Measurements from ENCODE around the gene HSD17B1.
"Not testable (repeated sequence)": the region's sequence is repeated elsewhere in the genome, so short reads cannot be mapped to it uniquely, and the experiment has no call there.

Gene HSD17B1, protein sequence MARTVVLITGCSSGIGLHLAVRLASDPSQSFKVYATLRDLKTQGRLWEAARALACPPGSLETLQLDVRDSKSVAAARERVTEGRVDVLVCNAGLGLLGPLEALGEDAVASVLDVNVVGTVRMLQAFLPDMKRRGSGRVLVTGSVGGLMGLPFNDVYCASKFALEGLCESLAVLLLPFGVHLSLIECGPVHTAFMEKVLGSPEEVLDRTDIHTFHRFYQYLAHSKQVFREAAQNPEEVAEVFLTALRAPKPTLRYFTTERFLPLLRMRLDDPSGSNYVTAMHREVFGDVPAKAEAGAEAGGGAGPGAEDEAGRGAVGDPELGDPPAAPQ

DNA sequence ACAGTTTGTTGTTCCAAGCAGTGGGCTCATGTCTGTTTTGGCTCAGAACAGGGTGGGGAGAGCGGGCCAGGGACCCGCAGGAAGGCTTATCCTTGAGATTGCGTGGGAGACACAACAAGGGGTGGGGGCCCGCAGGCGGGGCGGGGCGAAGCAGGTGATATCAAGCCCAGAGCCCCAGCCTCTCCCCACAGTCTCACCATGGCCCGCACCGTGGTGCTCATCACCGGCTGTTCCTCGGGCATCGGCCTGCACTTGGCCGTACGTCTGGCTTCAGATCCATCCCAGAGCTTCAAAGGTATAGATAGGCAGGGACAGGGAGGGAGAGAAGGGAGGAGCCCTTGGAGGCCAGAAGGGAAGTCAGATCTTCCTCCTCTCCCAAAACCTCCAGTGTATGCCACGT, at the start of gene HSD17B1:
TSS of gene HSD17B1 (plus strand) at position 188 of the 400 bp plus-strand sequence. CDS start at position 199, 11 bp downstream.
- not testable (repeated sequence) for FAIRE-seq

DNA sequence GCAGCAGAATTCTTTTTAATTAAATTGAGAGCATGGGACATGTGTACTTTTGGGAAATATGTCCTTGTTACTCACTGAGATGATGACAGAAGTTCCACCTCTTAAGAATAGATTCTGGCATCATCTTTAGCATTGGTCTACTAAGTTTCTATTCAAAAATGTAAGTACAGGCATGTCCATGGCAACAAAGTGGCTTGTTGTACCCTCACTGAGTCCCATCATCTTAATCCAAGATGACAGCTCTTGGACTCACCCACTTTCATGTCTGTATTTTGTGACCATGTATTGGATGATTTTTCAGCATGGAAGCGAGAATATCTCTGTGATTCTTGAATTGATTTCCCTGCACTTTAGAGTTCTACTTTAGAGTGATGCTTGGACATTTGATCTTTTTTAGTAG, 49.8 kb upstream of the HSD17B1 start:
- no peak for FAIRE-seq

DNA sequence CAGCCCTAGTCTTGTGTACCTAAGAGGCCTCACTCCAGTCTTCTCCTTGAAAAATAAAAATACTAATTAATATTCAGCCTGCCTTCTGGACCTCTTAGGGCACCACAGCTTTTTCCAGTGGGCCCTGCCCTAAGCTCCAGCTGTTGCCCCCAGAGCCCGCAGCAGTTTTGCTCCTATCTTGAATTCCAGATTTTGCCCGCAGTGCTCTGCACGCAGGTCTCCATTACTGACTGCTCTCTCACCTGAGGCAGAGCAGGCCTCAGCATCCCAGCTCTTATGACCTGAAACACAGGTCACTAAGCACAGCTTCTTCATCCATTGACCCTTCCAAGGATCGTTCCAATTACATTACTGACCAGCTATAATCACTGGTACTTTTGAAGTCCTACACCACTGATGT, 45.1 kb upstream of the HSD17B1 start:
- no peak for FAIRE-seq

DNA sequence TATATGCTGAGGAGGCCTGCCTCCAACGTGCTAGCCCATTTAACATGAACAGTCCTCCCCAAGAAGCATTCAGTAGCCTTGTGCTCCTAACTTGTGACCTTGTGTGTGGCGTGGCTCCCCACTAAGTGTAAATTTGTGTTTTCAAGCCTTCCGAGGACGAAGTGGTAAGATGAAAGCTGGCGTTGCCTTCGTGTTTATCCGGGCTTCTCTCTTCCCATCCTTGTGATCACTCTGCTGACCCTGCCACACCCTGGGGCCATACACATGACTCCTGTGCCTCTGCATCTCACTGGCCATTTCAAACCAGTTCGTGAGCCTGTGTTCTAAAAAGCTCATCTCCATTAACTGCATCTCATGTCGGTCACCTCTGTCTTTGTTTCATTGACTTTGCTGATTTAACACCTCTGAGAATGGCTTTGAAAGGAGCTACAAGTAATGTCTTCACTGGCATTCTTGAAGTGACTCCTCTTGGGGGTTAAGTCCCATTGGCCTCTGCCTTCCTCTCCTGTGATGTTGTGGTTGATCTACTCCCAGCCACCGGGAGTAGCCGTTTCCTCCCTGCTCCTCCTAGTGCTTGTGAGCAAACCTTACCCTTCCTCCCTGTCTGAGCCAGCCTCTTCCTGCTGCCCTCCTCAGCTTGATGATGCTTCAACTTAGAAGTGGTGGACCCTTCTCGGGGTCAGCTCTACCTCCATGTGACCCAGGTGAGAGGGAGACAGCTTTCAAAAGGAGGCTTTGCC, 44.1 kb upstream of the HSD17B1 start:
- FAIRE-seq, result no peak

DNA sequence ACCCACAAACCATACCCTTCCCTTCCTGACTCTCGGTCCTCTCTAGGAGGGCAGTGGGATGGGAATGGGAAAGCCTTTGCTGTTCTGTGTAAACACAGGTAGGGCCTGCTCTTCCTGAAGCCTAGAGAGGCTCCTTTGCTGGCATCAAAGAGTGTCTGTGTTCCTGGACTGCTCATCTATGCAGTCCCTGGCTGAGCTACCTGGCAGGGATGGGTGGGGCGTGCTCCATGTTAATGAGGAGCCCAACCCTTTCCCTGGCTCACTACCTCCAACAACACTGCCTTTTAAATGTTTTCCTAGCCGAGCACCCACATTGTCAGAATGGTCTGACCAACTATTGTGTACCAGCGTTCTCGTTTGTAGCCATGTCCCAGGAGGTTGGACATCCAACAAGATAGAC, 43.3 kb upstream of the HSD17B1 start:
- no peak for FAIRE-seq

DNA sequence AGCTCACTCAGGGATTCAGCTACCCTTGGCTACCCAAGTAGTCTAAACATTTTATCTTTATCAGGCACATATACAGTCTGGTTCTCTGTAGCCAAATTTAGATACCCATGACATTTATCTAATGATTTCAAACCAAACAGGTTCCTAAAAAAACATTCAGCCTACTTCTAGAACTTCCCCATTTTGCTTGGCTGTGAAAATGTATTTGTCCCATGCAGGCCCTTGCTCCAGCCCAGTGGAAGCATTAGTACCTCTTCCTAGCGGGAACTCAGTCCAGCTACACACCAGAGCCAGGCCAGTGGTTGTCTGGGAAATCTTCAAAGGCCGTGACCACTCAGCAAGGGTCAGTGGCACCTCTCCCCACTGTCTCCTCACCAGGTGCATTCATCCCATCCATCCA, 42.9 kb upstream of the HSD17B1 start:
- no peak for FAIRE-seq

DNA sequence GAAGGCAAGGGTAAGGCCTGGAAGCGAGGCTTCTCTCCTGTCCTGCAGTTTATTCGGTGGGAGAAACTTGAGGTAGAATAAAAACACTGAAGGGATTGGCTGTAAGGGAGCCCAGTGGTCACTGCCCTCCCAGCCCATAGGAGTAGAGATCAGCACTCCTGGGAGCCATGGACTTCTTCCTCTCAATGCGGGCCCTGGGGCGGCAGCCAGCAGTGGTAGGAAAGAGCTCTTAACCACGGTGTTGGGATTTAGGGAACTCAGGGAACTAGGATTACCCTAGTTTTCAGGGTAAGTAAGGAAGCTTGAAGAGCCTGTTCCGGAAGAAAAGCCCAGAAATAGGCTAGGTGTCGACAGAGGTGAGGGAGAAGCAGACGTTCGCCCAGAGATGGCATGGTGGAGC, 40.5 kb upstream of the HSD17B1 start:
- no peak for FAIRE-seq

DNA sequence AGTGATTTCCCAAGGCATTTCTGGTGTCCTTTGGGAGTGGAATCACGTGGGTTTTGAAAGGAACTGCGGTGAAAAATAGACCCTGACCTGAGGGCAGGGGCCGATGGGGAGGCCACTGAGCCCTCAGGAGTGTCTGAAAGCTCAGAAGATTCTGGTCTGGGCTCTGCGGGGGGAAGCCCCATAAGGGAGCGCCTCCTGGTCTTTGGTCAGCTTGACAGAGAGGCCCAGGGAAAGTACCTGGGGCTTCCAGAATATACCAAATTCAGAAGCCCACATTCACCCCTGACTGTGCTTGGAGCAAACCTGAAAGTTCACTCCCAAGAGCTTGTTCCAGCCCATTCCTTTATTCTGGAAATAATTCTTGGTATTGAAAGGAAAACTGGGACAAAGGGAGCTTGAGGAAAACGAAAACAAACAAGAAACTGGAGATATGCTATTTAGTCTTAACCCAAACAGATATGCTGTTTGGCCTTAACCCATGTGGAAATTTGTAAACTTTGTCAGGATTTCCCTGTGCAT, 39.9 kb upstream of the HSD17B1 start:
- no peak for FAIRE-seq

DNA sequence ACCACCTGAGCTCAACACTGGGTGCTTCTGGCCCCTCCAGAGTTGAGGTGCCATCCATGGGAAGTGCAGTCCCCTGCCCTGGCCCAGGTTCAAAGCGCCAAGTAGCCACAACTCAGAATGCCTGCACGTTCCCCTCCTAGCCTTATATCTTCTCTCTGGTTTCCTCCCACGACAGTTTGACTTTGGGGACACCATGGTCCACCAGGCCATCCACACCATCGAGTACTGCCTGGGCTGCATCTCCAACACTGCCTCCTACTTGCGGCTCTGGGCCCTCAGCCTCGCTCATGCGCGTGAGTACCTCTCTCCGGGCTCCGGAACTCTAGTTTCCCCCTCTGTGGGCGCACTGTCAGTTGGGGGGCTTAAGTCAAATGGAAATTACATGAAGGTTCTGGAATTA, 39.0 kb upstream of the HSD17B1 start:
- no peak for FAIRE-seq

DNA sequence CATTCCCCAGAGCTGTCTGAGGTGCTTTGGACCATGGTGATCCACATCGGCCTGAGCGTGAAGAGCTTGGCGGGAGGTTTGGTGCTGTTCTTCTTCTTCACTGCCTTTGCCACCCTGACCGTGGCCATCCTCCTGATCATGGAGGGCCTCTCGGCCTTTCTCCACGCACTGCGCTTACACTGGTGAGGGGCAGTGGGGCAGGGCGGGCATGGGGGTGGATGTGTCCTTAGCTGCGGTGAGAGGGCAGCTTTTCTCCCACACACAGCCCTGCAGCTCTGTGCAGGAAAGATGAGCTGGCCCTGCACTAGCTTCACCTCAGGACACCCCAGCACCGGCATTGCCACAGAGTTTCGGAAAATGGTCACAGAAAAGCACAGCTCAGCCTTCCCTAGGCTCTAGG, 38.4 kb upstream of the HSD17B1 start:
- no peak for FAIRE-seq

DNA sequence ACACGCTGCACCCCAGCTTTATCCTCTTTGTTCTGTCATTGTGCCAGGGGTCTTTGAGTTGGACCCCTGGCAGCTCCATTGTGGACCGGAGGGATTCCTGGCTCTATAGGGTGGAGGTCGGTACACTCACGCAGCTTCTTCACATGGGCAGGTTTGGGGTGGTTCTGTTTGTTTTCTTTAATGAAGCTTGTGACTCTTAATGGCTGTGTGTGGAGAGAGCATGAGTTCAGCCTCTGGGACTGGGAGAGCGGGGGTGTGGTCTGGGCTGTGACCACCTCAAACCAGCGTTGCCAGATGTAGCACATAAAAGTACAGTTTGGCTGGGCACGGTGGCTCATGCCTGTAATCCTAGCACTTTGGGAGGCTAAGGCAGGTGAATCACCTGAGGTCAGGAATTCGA, 37.9 kb upstream of the HSD17B1 start:
- FAIRE-seq, result no peak

DNA sequence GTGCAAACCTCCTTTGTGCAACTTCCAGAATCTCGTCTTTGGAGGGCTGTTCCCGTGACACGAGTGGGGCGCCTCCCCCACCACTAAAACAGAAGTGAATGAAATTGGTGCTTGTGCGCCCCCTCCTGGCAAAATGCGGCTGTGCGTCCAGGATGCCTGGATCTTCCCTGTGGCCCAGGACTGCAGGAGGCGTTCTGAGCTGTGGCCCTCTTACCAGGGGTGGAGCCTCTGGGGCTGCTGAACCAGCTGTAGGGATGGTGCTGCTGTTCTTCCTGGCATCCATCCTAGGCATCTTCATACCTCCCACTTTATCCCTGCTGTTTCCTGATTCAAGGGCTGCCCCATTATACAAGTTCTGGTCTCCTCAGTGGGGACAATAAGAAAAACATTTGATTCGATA, 35.2 kb upstream of the HSD17B1 start:
- no peak for FAIRE-seq

DNA sequence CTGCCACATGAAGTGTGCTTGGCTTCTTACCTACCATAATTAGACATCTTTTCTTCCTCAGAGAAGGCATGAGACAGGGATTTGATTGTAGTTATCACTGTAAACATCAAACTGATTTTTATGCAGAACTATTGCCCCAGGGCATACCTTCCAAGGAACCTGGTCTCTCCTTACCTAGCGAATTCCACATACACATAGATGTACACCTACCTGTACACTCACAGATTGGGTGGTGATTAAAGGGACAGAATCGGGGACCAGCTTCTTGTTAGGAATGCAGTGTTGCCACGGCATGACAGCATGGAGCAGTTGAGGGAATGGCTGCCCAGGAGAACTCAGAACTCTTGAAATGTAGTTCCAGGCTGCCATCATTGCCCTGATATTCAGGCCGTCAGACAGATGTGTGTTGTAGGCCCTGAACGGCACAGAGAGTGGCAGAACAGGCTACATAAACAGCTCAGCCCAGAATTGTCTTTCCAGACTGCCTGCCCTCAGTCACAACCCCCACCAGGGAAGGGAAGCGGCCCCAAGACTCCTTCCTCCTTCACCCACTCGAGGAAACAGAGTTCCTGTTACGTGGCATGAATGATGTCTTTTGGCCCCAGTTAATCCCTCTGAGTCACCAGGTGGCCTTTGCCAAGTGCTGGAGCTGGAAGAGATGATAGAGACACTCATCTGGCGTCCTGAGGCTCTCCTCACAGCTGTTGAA, 34.5 kb upstream of the HSD17B1 start:
- FAIRE-seq, result no peak

DNA sequence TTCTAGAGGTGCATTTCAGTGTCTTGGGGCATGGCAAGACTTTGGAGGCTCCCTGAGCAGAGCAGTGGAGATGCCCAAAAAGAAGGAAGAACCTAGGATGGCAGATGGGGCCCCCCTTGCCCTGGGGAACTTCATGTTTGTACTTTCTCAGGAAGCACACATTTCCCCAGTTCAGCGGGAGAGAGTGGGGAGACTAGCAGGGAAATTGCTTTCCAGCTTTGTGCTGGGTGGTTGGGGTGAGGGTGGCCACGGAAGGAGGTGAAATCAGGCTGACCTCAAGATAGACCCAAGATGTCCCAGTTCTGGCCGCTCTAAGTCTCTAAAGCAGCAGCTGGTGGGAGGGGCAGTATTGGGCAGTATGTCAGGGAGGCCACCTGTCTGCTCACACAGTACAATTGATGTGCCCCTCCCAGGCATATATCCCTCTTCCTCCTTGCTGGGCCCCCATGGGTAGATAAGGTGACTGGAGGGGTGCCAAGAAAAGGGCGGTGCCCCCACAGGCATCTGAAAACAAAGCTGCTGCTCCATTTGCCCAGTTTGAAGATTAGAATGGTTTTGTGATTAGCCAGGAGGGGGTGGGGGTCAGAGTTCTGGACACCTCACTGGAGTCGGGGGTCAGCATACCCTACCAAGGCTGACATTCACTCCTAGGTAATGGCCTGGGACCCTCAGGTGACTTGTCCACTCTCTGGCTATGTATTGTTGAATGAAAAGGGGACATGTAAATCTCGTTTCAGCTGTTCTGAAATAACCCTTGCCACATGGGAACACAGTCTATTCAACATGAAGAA, 33.8 kb upstream of the HSD17B1 start:
- no peak for FAIRE-seq

DNA sequence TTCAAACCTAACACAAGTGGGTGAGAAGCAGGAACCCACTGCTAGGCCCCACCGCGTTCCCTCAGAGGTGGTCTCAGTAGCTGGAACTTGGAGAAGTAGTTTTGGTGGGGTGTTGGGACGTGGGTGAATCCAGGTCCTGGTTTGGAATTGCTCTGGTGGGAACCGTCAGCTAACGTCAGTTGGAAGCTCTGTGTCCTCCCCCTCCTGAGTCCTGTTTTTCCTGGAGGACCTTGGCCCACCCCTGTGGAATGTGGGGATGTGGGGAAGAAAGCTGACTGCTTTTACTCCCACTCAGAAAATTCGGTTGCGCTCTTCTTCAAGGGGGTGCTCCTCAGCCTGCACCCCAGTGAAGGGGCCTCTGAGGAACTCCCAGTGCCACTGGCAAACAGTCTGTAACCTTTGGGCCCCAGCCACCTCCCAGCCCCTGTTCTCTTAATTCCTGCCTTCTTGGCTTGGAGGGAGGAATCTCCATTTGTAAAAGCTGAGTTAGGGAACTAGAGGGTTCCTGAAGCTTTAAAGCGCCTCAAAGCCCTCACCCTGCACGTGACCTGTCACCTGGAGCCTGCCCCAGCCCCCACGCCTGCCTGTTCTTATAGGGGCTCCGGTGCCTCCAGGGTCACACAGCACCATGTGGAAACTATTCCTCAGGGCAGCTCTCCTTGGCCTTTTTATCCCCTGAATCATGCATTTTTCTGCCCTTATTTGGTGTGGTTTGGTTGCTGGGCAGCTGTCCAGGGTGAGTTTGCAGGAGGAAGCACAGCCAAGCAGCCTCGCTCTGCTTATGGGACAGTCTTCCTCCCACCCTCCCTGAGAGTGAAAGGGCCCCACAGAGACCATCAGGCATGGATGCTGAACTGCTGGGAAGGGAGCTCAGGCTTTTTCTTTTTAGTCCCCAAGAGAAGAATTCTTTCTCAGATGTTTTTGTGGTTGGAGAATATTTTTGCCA, 32.9 kb upstream of the HSD17B1 start:
- FAIRE-seq, result no peak

DNA sequence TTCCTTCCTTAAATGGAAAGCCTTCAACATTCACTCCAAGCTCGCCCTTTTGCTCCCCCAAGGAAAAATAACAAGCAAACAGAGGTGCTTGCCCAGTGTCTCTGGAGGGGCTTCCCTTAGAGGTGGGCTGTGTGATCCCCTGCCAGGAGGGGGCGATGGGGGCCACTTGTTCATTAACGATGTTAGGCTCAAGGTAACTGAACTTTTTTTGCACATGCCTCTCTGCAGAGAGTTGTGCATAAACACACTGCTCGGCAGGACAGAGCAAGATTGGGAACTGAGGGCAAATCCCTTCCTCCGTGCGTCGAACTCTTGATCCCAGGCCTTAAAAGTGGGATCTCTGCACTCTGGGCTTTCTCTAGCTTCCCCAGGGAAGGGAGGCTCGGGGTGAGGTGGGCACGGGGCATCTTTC, 32.2 kb upstream of the HSD17B1 start:
- no peak for FAIRE-seq

DNA sequence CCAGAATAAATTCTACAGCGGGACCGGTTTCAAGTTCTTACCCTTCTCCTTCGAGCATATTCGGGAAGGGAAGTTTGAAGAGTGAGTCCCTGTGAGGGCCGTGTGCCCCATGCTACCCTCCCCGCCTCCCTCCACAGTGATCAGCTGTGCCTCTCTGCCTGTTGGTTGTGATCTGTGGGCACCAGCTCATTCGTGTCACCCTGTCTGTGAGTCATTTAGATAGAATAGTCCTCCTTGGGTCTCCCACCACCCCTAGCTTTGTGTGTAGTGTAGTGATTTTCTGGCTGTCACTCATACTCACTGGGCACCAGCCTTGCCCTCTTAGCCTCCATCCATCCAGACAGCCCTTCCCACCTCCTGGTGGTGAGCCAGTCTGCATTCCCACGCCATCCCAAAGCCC, 31.7 kb upstream of the HSD17B1 start:
- no peak for FAIRE-seq

DNA sequence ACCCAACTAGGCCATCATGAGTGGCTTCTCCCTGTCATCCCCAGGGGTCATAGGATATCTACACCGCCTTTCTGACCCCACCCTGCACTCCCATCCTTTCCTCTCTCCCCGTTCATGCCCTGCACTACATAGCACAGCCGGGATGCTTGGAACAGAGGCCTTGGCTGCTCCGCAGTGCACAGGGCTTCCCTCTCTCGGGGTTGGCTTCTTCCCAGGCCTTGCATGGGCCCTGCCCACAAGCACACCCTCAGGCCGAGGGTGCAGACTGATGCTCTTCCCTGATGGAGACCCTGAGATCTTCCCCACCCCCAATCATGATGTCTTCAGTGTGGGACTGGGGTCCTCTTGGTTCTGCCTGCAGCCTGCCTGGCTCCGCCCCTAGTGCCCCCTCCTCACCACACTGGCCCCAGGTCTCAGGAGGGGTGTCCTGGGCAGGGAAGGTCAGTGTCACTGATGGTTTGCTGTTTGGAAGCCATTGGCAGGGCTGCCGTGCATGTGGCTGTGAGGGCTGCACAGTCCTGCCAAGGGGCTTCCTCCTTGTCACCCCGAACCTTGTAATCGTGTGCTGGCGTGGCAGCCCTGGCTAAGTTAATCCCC, 31.0 kb upstream of the HSD17B1 start:
- no peak for FAIRE-seq

DNA sequence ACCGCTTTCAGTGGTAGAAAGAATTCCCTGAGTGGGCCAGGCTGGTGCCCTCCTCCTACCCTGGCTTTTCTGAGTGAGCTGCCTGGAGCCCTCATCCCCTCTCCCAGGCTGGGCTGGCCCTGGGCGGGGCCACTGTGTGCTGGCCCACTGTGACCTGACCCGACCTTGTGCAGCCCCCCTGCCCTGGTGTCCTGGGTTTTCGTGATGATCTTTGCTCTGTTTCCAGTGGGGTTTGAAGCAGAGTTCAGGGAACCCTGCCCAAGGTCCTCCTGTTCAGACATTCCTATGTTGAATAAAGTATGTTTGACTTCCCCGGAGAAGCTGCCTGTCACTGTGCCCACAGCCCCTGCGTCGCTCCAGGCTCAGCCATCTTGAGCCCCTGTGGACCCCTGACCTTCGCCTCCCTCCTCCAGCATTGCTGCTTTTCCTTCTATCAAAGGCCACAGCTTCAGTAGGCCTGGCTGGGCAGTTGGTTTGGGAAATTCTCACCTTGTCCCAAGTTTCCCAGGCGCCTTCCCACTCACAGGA, 30.4 kb upstream of the HSD17B1 start:
- no peak for FAIRE-seq

DNA sequence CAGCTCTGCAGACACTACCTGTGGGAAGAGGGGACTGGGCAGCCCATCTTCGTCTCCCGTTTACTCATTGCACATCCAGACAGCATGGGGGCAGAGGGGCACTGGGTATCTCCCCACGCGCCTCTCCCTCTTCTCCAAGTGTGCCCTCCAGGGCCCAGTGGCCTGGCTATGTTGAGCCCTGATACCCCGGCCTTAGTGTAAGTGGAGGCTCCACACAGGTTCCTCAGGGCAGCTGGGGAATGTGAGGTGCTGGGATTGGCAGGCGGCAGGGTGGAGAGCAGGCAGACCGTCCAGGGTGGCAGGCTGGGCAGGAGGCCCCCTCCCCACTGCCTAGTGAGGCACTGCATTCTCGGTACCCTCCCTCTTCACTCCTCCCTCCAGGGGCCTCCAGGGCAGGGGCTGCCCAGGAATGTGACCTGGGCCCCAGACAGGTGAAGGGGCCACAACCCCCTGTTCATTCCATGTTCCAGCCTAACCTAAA, 29.9 kb upstream of the HSD17B1 start:
- FAIRE-seq, result no peak

DNA sequence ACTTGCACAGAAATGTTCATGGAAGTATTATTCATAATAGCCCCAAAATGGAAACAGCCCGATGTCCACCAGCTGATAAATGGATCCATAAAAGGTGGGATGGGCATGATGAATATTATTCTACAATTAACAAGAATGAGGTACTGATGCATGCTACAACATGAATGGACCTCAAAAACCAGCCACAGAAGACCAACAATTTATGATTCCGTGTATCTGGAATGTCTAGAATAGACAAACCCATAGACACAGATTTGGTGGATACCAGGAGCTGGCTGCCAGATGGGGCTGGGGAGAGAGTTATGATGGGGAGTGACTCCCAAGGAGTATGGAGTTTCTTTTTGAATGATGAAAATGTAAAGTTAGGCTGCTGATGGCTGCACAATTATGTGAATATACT, 27.5 kb upstream of the HSD17B1 start:
- no peak for FAIRE-seq
